Tibial nerve (tissue), 3 donors: ENCODE results near the gene CBX6.

Source experiments
- POLR2A ChIP-seq, 2 donors: fragments of 450-650 bp; IDR thresholded peaks; one replicate each; pipeline ENCODE4 v1.6.1; 2017; ENCODE audit warnings: antibody characterized with exemption in 2 of 2, mild to moderate bottlenecking in 2 of 2, moderate library complexity in 2 of 2
- TF ChIP-seq, protein P1 (sequence below), 5 experiments: fragments of 200-600 bp in 3 of 5; fragments of 450-650 bp in 2 of 5; sonication (generic) in 3 of 5; IDR thresholded peaks; one replicate each; pipeline ENCODE4 v1.5.1; 2016 to 2019; ENCODE audit warnings: antibody characterized with exemption in 5 of 5, mild to moderate bottlenecking in 3 of 5, moderate library complexity in 2 of 5

GRCh38 chr22:38879108-38879729 is 7.2 kb upstream of the CBX6 start:
- TF ChIP-seq, protein P1, sequence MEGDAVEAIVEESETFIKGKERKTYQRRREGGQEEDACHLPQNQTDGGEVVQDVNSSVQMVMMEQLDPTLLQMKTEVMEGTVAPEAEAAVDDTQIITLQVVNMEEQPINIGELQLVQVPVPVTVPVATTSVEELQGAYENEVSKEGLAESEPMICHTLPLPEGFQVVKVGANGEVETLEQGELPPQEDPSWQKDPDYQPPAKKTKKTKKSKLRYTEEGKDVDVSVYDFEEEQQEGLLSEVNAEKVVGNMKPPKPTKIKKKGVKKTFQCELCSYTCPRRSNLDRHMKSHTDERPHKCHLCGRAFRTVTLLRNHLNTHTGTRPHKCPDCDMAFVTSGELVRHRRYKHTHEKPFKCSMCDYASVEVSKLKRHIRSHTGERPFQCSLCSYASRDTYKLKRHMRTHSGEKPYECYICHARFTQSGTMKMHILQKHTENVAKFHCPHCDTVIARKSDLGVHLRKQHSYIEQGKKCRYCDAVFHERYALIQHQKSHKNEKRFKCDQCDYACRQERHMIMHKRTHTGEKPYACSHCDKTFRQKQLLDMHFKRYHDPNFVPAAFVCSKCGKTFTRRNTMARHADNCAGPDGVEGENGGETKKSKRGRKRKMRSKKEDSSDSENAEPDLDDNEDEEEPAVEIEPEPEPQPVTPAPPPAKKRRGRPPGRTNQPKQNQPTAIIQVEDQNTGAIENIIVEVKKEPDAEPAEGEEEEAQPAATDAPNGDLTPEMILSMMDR (IDR thresholded peaks at IDR 0.05), result no peak
- no peak for TF ChIP-seq POLR2A (IDR thresholded peaks at IDR 0.05)
